ENCODE results near the gene MEGF9. TPM values are rescaled to one million over a fixed set of nuclear protein-coding genes. Genes with fewer than 3 reads are reported as not detected.

MEGF9 gene
- total and polyA plus RNA-seq, 2 of the 13 experiments (the other 11 are each of a cell fraction or from before 2014, with no cell fraction given), result 3.1 to 3.3 TPM

DNA sequence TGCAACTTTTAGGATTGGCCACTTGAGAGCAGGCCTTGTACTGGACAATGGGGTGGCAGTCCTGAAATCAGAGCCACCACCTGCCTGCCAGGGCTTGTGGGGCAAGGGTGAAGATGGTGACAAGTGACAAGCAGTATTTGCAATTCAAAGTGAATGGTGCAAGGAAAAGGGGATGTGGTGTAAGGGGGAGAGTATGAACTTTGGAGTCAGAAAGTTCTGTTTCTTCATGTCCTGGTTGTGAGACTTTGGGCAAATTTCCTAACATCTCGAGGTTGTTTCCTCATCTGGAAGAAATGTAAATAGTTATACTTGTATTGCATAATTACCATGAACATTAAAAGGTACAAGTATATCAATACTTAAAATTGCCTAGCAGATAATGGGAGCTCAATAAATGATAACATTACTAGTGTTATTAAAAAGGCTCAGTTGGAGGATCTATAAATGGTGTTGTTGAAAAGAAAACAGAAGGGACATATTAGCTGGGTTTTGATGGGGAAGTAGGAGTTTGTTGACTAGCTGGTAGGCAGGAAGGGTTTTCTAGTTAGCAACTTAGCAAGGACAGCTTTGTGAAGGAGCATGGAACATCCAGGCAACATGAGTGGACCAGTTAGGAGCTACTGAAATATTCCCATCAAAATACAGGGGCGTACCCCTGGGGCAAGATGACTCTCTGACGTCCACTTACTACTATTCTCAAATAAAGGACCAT lies 21.3 kb upstream of the MEGF9 start (continued):
- TF ChIP-seq KAT7 (CRISPR knock-in tag; IDR thresholded peaks at IDR 0.05; ENCODE audit: borderline replicate concordance), result no peak
- TF ChIP-seq, protein P1, sequence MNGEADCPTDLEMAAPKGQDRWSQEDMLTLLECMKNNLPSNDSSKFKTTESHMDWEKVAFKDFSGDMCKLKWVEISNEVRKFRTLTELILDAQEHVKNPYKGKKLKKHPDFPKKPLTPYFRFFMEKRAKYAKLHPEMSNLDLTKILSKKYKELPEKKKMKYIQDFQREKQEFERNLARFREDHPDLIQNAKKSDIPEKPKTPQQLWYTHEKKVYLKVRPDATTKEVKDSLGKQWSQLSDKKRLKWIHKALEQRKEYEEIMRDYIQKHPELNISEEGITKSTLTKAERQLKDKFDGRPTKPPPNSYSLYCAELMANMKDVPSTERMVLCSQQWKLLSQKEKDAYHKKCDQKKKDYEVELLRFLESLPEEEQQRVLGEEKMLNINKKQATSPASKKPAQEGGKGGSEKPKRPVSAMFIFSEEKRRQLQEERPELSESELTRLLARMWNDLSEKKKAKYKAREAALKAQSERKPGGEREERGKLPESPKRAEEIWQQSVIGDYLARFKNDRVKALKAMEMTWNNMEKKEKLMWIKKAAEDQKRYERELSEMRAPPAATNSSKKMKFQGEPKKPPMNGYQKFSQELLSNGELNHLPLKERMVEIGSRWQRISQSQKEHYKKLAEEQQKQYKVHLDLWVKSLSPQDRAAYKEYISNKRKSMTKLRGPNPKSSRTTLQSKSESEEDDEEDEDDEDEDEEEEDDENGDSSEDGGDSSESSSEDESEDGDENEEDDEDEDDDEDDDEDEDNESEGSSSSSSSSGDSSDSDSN (CRISPR knock-in tag; IDR thresholded peaks at IDR 0.05), result no peak
- TF ChIP-seq, protein P2, sequence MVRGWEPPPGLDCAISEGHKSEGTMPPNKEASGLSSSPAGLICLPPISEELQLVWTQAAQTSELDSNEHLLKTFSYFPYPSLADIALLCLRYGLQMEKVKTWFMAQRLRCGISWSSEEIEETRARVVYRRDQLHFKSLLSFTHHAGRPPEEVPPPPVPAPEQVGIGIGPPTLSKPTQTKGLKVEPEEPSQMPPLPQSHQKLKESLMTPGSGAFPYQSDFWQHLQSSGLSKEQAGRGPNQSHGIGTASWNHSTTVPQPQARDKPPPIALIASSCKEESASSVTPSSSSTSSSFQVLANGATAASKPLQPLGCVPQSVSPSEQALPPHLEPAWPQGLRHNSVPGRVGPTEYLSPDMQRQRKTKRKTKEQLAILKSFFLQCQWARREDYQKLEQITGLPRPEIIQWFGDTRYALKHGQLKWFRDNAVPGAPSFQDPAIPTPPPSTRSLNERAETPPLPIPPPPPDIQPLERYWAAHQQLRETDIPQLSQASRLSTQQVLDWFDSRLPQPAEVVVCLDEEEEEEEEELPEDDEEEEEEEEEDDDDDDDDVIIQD (CRISPR knock-in tag; IDR thresholded peaks at IDR 0.05; ENCODE audit: low read depth), result no peak
- no peak for TF ChIP-seq MAFF (IDR thresholded peaks at IDR 0.05; ENCODE audit: low read depth, low read length)
- TF ChIP-seq, protein P3, sequence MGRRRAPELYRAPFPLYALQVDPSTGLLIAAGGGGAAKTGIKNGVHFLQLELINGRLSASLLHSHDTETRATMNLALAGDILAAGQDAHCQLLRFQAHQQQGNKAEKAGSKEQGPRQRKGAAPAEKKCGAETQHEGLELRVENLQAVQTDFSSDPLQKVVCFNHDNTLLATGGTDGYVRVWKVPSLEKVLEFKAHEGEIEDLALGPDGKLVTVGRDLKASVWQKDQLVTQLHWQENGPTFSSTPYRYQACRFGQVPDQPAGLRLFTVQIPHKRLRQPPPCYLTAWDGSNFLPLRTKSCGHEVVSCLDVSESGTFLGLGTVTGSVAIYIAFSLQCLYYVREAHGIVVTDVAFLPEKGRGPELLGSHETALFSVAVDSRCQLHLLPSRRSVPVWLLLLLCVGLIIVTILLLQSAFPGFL (CRISPR knock-in tag; IDR thresholded peaks at IDR 0.05), result no peak
- TF ChIP-seq ZNF841 (CRISPR knock-in tag; IDR thresholded peaks at IDR 0.05; ENCODE audit: borderline replicate concordance), result no peak
- TF ChIP-seq, protein P4, sequence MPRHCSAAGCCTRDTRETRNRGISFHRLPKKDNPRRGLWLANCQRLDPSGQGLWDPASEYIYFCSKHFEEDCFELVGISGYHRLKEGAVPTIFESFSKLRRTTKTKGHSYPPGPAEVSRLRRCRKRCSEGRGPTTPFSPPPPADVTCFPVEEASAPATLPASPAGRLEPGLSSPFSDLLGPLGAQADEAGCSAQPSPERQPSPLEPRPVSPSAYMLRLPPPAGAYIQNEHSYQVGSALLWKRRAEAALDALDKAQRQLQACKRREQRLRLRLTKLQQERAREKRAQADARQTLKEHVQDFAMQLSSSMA (CRISPR knock-in tag; IDR thresholded peaks at IDR 0.05), result no peak
- TF ChIP-seq ZNF264 (CRISPR knock-in tag; IDR thresholded peaks at IDR 0.05), result 0 out of 2 replicates have a peak, but pooled peaks have one; percentile 44
- TF ChIP-seq PRPF4 (IDR thresholded peaks at IDR 0.05; ENCODE audit: low read depth, low read length, poor library complexity, severe bottlenecking), result no peak
- no peak for TF ChIP-seq ZNF589 (CRISPR knock-in tag; conservative IDR thresholded peaks at IDR 0.05)
- peak; percentile 56; the same call in 1 of the 2 replicates for TF ChIP-seq ATF7 (IDR thresholded peaks at IDR 0.05)
- TF ChIP-seq ATF7 (CRISPR knock-in tag; IDR thresholded peaks at IDR 0.05), result no peak
- TF ChIP-seq, protein P5, sequence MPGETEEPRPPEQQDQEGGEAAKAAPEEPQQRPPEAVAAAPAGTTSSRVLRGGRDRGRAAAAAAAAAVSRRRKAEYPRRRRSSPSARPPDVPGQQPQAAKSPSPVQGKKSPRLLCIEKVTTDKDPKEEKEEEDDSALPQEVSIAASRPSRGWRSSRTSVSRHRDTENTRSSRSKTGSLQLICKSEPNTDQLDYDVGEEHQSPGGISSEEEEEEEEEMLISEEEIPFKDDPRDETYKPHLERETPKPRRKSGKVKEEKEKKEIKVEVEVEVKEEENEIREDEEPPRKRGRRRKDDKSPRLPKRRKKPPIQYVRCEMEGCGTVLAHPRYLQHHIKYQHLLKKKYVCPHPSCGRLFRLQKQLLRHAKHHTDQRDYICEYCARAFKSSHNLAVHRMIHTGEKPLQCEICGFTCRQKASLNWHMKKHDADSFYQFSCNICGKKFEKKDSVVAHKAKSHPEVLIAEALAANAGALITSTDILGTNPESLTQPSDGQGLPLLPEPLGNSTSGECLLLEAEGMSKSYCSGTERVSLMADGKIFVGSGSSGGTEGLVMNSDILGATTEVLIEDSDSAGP (CRISPR knock-in tag; IDR thresholded peaks at IDR 0.05; ENCODE audit: borderline replicate concordance), result no peak
- no peak for TF ChIP-seq ZEB1 (IDR thresholded peaks at IDR 0.05; ENCODE audit: insufficient replicate concordance, low read depth)
- no peak for TF ChIP-seq AKAP8 (CRISPR knock-in tag; IDR thresholded peaks at IDR 0.05)
- no peak for TF ChIP-seq ZMYM4 (CRISPR knock-in tag; IDR thresholded peaks at IDR 0.05)
- TF ChIP-seq, protein P6, sequence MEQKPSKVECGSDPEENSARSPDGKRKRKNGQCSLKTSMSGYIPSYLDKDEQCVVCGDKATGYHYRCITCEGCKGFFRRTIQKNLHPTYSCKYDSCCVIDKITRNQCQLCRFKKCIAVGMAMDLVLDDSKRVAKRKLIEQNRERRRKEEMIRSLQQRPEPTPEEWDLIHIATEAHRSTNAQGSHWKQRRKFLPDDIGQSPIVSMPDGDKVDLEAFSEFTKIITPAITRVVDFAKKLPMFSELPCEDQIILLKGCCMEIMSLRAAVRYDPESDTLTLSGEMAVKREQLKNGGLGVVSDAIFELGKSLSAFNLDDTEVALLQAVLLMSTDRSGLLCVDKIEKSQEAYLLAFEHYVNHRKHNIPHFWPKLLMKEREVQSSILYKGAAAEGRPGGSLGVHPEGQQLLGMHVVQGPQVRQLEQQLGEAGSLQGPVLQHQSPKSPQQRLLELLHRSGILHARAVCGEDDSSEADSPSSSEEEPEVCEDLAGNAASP (CRISPR knock-in tag; IDR thresholded peaks at IDR 0.05; ENCODE audit: borderline replicate concordance), result 0 out of 2 replicates have a peak, but pooled peaks have one; percentile 28
- no peak for TF ChIP-seq NCOA1 (CRISPR knock-in tag; IDR thresholded peaks at IDR 0.05)
- no peak for TF ChIP-seq FOXM1 (CRISPR knock-in tag; IDR thresholded peaks at IDR 0.05)
- TF ChIP-seq ZSCAN21 (CRISPR knock-in tag; IDR thresholded peaks at IDR 0.05; ENCODE audit: borderline replicate concordance), result no peak
- no peak for TF ChIP-seq PAF1 (CRISPR knock-in tag; IDR thresholded peaks at IDR 0.05)
- no peak for TF ChIP-seq SUZ12 (IDR thresholded peaks at IDR 0.05; ENCODE audit: low read depth, low read length)
